SW 1271 (cell line): ENCODE results near the gene FGF11.

Source experiments
- DNase-seq, 2 experiments: peaks; one replicate each; lab custom pipeline; 2025; lab: John Stamatoyannopoulos, UW

Gene FGF11

DNA sequence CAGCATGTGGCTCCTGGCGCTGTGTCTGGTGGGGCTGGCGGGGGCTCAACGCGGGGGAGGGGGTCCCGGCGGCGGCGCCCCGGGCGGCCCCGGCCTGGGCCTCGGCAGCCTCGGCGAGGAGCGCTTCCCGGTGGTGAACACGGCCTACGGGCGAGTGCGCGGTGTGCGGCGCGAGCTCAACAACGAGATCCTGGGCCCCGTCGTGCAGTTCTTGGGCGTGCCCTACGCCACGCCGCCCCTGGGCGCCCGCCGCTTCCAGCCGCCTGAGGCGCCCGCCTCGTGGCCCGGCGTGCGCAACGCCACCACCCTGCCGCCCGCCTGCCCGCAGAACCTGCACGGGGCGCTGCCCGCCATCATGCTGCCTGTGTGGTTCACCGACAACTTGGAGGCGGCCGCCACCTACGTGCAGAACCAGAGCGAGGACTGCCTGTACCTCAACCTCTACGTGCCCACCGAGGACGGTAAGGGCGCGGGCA lies 31.0 kb upstream of the FGF11 start:
- no peak for DNase-seq

DNA sequence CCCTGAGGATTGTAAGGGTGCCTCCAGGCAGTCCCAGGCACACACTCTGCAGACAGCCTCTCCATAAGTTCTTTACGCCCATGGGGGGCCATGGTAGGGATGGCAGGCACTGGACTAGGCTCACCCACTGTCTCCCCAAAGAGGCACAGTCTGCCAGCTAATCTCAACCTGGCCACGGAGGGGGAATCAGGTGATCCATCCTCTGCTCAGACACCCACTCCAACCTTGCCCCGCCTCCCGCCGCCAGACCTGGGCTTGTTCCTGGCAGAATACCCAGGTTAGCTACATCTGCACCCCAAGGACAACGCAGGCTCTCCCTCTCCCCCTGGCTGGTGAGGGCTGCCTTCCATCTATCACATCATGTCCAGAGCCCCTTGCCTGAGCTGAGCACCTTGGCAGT lies 30.4 kb upstream of the FGF11 start:
- no peak for DNase-seq

DNA sequence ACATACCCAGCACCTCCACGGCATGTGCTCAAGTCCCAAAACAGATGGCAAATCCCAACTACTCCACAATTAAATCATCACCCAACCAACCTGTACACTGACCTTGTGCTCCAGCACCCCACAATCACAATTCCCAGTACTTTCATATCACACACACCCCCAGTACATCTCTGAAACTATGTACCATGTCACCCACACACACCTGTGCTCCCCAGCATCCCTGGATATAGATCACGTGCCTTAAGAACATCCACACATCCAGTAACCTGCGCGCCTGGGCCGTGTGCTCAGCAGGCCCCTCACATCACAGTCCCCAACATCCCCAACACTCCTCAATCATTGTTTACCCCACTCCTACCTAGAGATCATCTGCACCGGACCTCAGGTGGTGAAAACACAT lies 29.6 kb upstream of the FGF11 start:
- no peak for DNase-seq

DNA sequence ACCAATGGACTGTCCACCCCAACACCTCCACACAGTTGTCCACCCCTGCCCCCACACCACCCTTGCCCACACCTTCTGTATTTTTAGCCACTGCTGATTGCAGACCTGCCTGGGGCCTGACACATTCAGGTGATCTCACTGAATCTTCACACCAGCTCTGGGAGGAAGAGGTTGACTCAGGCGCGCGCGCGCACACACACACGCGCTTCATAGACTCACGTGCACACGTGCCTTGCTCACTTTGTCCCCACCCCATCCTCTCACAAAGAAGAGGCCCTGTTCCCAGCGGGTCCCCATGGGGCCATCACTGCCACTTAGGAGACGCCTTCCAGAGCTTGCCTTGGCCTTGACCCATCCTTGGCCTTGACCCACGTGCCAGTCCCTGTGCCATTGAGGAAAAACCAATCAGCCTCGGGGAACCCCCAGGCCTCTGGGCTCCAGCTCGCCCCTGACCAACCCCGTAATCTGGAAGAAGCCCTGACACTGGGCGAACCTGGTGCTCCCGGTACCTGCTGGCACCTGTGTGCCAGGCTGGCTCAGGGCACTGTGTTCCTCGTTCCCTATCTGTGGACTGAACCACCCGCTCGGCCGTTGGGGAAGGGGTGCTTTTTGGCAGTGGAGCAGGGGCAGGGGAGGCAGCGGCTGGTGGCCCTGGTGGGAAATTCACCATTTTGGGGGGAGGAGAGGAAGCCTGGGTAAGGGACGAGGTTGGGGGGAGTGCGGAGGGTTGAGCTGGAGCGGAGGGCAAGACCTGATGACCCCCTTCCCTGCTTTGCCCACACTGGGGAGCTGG lies 28.5 kb upstream of the FGF11 start:
- DNase-seq: no peak

DNA sequence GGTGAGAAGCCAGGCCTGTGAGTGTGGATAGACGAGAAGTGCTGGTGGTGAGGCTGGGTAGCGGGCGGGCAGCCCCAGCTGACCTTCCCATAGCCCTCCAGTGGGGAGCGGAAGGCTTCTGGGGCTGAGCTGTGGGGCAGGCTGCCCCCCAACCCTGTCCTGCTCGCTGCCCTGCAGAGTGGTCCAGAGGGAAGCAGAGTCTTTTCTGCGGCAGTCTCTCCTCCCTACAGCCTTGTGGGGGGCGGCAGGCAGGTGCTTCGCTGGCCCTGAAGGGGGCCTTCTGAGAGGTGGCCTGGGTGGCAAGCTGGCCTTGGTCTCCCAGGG lies 27.9 kb upstream of the FGF11 start:
- DNase-seq: no peak

DNA sequence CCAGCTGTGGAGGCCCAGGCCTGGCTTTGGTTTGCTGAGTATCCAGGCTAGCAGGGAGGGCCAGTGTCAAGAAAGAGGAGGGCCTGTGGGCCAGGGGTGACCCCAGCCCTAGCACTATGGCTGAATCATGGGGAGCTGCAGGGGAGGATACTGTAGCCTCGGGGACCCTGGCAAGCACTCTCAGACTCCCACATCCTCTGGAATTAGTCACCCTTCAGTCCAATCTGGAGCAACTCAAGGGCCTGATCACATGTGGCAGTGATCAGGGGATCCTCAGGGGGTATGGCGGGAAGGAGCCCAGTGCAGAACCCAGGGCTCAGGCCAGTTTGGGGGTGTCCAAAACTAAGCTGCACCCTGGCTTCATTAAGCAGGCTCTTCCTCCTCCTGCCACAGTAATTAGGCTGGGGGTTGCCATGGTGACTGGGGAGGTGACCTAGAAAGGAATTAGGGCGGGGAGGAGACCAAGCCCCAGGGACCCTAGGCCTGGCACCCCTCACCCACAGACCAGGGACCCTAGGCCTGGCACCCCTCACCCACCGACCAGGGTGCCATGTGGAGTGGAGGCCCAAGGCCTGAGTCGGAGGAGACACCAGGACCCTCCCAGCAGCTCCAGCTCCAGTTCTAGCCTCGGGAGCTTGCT lies 25.8 kb upstream of the FGF11 start:
- peak in 1 of 2 experiments; percentile 14 for DNase-seq

DNA sequence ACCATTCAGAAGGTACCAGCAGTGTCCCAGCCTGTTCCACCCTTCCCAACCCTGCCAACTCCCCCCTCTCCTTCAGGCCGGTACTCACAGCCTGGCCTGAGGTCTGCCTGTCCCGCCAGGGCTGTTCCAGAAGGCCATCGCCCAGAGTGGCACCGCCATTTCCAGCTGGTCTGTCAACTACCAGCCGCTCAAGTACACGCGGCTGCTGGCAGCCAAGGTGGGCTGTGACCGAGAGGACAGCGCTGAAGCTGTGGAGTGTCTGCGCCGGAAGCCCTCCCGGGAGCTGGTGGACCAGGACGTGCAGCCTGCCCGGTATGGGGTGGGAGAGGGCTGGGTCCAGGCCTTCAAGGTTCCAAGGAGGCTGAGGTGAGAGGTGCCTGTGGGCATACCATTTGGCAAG lies 24.5 kb upstream of the FGF11 start:
- no peak for DNase-seq

DNA sequence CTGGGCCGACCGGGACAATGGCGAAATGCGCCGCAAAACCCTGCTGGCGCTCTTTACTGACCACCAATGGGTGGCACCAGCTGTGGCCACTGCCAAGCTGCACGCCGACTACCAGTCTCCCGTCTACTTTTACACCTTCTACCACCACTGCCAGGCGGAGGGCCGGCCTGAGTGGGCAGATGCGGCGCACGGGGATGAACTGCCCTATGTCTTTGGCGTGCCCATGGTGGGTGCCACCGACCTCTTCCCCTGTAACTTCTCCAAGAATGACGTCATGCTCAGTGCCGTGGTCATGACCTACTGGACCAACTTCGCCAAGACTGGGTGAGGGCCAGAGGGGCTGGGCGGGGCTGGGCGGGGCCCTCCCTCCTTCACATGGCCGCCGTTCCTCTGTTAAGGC lies 23.5 kb upstream of the FGF11 start:
- DNase-seq: no peak

DNA sequence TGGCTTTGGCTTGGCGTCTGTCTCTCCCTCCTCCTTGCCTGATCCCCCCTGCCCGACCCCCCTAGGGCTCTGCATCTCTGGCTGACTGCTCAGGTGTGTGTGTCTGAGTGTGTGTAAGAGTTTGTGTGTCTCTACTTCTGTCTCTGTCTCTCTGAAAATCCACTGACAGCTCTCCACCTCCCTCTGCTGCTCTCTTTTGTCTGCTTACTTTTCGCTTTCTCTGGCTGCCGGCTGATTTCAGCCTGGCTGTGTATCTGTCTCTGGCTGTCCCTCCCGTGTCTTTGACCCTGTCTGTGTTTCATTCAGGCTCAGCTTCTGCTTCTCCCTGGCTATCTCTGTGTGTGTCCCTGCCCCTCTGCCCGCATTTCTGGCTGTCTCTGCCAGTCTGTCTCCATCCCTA lies 23.0 kb upstream of the FGF11 start:
- DNase-seq: no peak

DNA sequence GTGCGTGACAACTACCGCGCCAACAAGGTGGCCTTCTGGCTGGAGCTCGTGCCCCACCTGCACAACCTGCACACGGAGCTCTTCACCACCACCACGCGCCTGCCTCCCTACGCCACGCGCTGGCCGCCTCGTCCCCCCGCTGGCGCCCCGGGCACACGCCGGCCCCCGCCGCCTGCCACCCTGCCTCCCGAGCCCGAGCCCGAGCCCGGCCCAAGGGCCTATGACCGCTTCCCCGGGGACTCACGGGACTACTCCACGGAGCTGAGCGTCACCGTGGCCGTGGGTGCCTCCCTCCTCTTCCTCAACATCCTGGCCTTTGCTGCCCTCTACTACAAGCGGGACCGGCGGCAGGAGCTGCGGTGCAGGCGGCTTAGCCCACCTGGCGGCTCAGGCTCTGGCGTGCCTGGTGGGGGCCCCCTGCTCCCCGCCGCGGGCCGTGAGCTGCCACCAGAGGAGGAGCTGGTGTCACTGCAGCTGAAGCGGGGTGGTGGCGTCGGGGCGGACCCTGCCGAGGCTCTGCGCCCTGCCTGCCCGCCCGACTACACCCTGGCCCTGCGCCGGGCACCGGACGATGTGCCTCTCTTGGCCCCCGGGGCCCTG lies 22.2 kb upstream of the FGF11 start:
- no peak for DNase-seq

DNA sequence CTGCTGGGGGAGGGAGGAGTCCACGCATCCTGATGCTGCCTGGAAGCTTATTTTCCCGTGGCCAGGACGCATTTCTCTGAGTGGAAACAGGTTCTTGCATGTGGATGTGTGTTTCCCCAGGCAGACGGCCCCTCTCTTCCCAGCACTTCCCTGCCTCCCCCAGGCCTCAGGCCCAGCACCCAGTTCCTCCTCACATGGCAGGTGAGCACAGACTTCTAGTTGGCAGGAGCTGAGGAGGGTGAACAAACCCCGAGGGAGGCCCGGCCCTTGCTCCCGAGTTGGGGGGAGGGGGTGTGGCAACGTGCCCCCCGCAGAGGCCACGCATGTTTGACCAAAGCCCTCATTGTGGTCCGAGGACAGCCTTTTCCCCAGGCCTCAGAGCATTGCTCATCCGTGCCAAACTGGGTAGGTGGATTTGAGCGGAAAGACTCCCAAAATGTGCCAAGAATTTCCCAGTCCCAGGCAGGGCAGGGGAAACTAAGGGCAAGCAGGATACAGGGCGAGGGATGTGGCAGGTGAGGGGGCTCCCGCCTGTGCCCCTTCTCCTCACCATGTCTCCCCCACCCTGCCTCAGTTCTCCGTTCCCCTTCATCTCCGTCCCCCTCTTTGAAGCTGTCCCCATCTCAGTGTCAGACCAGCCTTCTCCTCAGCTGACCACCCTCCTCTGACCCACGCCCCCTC lies 20.7 kb upstream of the FGF11 start:
- no peak for DNase-seq

DNA sequence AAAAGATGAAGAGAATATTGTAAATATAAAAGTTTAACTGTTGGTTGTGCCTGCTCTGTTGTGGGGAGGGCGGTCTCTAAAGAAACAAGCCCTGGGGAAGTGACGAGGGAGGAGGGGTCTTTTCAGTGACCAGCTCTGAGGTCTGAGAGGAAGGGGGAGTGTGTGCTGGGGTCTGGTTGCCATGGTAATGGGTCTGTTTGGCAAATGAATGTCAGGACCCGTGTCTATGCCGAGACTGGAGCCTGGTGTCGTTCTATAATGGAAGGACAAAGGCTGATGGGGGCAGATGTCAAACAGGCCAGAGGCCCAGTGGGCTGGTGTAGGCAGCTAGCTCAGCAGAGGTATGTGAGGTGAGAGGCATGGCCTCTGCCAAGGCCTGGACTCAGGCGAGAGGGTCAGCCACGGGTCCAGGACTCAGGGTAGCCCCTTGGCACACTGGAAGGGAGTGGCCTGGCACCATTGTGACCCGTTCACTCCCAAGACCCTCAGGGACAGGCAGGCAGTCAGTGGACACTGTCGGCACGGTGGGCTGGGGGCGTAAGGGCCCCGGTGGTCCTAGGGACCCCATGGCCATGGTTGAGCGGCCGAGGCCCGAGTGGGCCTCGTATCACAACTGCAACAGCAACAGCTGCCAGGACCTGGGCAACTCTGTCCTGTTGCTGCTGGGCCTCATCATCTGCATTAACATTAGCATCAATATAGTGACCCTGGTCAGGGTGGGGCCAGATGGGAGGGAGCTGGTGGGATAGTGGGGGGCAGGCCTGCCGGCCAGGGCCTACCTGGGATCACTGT lies 19.3 kb upstream of the FGF11 start, which contains the start of gene SPEM1:
SPEM1 (plus strand) TSS at position 506 of the 792 bp plus-strand sequence; CDS start at position 567, 61 bp downstream.
- no peak for DNase-seq

DNA sequence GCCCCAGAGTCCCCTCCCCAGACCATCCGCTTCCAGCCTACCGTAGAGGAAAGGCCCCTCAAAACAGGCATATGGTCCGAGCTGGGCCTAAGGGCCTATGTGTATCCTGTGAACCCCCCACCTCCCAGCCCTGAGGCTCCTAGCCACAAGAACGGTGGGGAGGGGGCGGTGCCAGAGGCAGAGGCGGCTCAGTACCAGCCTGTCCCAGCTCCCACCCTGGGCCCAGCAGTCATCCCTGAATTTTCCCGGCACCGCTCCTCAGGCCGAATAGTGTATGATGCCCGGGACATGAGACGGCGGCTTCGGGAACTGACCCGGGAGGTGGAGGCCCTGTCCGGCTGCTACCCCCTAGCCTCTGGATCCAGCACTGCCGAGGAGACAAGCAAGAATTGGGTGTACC lies 18.1 kb upstream of the FGF11 start:
- DNase-seq: no peak

DNA sequence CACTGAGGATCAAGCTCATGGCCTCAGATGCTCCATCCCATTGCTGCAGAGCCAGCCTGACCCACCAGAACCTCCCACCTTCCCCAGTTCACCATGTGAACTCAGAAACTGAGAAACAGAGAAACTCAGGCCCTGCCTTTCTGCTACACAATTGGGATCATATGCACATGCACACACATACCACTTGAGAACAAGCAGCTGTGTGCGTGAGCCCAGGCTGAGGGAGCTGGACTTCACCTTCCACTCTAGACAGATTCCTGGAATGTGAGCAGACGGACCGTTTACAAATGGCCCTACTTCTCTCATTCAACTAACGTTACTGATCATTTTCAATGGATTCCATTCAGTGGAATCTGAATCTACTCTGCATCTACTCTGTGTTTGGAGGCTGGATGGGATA lies 15.6 kb upstream of the FGF11 start:
- no peak for DNase-seq

DNA sequence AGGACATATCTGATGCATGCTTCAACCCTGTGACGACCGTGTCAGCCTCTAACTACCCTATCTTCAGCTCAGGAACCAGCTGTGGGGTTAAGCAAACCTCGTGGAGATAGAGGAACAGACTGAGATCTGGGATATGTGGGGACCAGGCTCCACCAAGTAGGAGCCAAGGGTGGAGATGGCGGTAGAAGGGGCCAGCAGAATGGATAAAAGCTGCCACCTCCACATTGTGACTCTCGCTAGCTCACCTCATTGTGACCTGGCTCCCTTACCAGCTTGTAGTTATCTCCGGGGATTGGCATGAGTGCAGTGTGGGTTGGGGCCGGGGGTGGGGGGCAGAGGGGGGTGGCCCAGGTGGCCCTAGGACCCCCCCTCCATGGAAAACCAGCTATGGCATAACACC lies 14.0 kb upstream of the FGF11 start, which contains the start of gene SPEM2:
SPEM2 (plus strand) TSS at position 301 of the 400 bp plus-strand sequence; CDS start at position 374, 73 bp downstream.
- no peak for DNase-seq

DNA sequence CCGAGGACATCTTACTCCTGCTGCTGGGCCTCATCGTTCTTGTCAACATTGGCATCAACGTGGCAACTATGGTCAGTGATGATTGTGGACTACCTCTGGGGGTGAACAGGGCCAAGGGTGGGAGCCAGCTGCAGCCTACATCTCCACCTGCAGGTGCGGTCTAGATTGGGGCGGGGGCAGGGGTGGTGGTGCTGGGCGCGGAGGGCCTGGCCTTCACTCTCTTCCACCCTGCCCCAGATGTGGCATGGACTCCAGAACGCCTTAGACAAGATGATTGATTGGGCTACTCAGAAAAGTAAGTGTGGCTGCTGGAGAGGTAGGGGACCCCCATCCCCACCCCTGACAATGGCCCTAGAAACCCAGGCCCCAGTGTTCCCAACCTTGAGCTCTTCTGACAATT lies 13.6 kb upstream of the FGF11 start:
- no peak for DNase-seq

DNA sequence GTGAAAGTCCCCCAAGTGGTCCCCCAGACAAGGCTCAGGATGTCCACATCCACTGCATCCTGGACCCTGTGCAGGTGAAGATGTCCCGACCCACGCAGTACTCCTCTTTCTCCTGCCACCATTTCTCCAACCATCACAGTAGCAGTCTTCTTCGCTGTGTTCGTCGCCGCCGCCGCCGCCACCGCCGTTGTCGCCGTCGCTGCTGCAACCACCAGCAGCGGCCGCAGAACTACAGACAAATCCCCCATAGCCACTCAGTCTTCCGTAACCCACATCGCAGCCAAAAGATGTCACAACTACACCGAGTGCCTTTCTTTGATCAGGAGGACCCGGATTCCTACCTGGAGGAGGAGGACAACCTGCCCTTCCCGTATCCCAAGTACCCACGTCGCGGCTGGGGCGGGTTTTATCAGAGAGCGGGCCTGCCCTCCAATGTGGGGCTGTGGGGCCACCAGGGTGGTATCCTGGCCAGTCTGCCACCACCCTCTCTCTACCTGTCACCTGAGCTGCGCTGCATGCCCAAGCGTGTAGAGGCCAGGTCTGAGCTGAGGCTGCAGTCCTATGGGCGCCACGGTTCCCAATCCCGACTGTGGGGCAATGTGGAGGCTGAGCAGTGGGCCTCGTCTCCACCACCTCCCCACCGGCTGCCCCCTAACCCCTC lies 13.0 kb upstream of the FGF11 start:
- no peak for DNase-seq

DNA sequence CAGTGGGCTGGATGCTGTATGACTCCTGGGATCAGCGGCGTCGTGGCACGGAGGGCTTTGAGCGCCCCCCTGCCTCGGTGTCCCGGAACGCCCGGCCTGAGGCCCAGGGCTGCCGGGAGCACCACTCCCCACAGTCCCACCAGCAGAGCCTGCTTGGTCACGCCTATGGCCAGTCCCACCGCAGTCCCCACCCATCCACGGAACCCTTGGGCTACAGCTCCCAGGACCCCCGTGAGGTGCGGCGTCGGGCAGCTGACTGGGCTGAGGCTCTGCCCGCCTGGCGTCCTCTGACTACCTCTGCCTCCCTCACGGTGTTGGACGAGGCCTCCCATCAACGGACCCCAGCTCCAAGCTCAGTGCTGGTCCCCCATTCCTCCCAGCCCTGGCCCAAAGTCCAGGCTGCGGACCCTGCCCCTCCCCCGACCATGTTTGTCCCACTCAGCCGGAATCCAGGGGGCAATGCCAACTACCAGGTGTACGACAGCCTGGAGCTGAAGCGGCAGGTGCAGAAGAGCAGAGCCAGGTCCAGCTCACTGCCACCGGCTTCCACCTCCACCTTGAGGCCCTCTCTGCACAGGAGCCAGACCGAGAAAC lies 12.3 kb upstream of the FGF11 start:
- no peak for DNase-seq

DNA sequence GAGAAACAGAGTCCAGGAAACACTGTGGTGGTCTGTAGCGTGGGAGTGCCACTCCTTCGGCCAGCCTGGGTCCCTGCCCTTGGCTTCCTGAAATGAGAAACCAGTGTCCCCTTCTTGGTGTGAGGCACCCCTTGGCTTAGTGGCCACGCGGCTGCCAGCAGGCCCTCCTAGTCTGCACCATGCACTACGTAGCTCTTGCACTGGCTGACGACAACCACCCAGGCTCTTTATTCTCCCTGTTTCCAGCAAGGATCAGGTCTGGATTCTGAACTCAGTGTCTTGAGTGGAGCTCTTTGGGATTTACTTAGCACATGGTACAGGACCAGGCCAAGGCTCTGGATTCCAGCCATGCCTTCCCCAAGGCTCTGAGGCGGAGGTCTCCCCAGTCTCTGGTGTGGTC lies 11.8 kb upstream of the FGF11 start:
- DNase-seq: no peak

DNA sequence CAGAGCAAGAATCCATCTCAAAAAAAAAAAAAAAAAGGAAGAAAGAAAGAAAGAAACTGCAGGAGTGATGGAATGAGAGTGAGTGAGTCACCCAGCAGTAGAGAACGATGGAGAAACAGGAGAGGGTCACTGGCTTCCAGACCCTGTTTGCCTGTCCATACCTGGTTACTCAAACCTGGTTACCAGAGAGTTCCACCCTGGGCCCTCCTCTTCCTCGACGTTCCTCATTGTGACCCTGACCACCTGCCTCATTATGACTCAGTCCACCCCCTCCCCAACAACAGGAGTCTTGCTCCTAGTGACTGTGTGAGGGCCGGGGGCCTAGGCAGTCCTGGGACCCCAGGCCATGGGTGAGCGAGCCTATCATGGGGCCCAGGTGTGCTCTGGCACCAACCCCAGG lies 10.8 kb upstream of the FGF11 start, which contains the start of gene SPEM3:
SPEM3 (plus strand) TSS at position 301 of the 400 bp plus-strand sequence; CDS start at position 347, 46 bp downstream.
- DNase-seq: no peak

DNA sequence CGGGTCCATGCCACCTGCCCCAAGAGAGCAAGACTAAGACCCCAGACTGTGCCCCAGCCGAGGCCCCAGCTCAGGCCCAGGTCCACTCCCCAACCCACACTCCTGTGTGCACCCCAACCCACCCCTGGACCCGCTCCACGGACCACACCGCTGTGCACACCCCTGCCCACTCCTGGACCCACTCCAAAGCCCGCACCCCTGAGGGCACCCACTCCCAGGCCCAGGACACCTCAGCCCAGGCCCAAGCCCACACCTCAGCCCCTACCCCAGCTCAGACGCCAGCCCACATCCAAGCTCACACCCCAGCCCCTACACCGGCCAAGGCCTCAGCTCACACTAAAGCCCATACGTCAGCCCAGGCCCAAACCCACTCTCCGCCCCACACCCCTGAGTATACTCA lies 9.6 kb upstream of the FGF11 start:
- no peak for DNase-seq
